ENCODE results near the gene TRIM7.

Gene TRIM7

GRCh38 chr5:181204826-181205760 is at the start of gene TRIM7:
TSS of gene TRIM7 (minus strand) at chr5:181205196. CDS start at chr5:181205110, 86 bp downstream.
- Mint-ChIP-seq H3K27ac (peak within 1 kb of the TSS; percentile 97), H3K4me3 (peak within 1 kb of the TSS; percentile 88), H3K36me3 (no peaks in the 10 kb centered on the region), H3K27me3 (peaks cover 4% of the 10 kb centered on the region), H3K9me3 (peaks cover 4% of the 10 kb centered on the region), H3K4me1 (peaks cover 28% of the 10 kb centered on the region)
- no peak for ATAC-seq (ENCODE audit: low read depth)
- no peak for DNase-seq (ENCODE audit: low spot score in 2 of 2)

DNA sequence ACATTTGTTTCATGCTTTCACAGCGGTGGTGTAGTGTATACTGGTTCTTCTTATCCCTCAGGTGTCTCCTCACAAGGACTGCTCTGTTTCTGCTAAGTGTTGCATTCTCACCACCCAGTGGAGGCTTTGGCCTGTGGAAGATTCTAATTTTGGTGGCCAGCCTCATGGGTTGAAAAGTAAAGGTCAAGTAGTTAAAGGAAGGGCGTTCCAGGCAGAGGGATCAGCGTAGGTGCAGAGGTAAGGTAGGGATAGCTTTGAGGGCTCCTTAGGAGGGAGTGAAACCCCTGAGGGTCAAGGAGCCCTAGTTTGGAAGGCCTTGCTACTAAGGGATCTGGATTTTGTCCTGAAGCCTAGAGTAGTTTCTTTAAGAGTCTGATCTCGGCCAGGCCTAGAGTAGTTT is 43.3 kb upstream of the TRIM7 start:
- H3K4me3 Mint-ChIP-seq, result peak overlapping the region; percentile 93
- no peaks in the 10 kb centered on the region for H3K36me3 Mint-ChIP-seq
- H3K4me1 Mint-ChIP-seq, result peaks cover 45% of the 10 kb centered on the region
- no peak for ATAC-seq (ENCODE audit: low read depth)
- H3K27me3 Mint-ChIP-seq, result no peaks in the 10 kb centered on the region
- H3K9me3 Mint-ChIP-seq, result no peaks in the 10 kb centered on the region
- H3K27ac Mint-ChIP-seq, result peak overlapping the region; percentile 95
- no peak for DNase-seq (ENCODE audit: low spot score in 2 of 2)

- Mint-ChIP-seq H3K27me3 (no peaks in the 10 kb centered on the region), H3K27ac (peak overlapping the region; percentile 95), H3K4me3 (peak overlapping the region; percentile 93), H3K9me3 (no peaks in the 10 kb centered on the region), H3K36me3 (peaks cover 7% of the 10 kb centered on the region), H3K4me1 (peaks cover 57% of the 10 kb centered on the region)
- DNase-seq (ENCODE audit: low spot score in 2 of 2), result peak in 1 of 2 donors; percentile 51
- ATAC-seq (ENCODE audit: low read depth), result peak; percentile 13
These were observed 41.5 kb upstream of the TRIM7 start for GRCh38 chr5:181246276-181247049.

DNA sequence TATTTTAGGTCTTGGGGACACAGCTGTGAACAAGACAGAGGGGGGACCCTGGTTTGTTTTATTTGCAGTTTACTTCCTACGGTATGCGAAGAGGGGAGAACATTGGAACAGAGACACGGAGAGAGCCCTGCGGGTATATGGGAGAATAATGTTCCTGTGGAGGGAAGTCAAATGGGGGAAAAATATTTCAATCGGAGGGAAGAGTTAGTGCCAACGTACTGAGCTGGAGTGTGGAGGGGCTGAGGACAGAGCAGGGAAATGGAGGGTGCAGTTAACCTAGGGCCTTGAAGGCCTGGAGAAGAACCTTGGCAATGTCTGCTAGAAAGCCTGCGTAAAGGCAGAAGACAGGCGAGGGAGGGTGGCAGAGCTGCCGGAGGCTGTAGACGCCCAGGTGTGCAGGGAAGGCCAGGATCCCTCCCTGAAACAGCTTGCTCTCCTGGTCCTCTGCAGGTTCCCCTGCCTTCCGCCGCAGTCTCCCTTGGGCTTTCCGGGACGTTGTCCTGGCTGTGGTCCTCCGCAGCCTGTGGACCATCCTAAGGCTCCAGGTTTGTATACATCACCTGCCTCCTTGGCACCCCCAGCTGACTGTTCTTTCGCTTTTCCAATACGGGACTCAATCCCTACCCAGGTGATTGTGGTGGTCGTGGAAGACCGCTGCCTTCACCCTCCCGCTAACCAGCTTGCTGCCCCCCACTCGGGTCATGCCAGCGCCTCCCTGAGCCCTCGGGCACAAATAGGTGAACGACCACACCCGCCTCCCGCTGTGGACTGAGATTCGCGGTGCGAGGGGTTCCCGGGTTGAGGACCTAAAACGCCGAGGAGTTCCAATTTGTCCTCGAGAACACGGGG is 40.7 kb upstream of the TRIM7 start:
- Mint-ChIP-seq H3K27ac (peak overlapping the region; percentile 95), H3K27me3 (no peaks in the 10 kb centered on the region), H3K9me3 (no peaks in the 10 kb centered on the region), H3K4me1 (peaks cover 55% of the 10 kb centered on the region), H3K36me3 (peaks cover 13% of the 10 kb centered on the region), H3K4me3 (peak overlapping the region; percentile 93)
- DNase-seq (ENCODE audit: low spot score in 2 of 2) (no peak), ATAC-seq (ENCODE audit: low read depth) (no peak)

GRCh38 chr5:181243564-181244343 is 38.8 kb upstream of the TRIM7 start, which contains the start of gene RACK1:
TSS of gene RACK1 (minus strand) at chr5:181243906. CDS start at chr5:181243800, 106 bp downstream.
- DNase-seq (ENCODE audit: low spot score in 2 of 2), result peak; percentile 86 to 89
- Mint-ChIP-seq H3K4me3 (peak within 1 kb of the TSS; percentile 100), H3K9me3 (no peaks in the 10 kb centered on the region), H3K36me3 (peaks cover 20% of the 10 kb centered on the region), H3K4me1 (peaks cover 45% of the 10 kb centered on the region), H3K27me3 (no peaks in the 10 kb centered on the region), H3K27ac (peak within 1 kb of the TSS; percentile 95)
- ATAC-seq (ENCODE audit: low read depth), result peak; percentile 77

DNA sequence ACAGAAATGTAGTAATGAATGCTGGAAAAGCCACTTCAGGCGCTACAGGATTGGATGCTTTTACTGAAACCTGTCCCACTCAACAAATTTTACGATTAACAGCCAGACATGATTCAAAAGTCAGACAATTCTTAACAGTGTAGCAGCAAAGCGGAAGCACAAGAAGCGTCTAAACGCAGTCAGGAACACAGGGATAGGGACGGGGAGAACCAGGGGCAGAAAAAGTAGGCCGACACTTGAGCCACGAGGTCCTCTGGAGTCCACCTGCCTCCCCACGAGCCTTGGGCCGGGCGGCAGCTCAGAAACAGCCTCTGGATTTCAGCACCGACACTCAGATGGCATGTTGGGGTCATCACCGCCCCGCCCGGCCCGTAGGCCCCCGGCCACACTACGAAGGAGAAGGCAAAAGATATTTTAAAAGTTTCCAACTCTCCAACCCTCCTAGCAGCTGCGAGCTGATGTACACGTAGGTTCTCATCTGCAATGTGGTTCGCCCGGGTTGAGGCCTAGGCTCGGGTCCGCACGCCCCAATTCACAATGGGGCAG is 38.1 kb upstream of the TRIM7 start:
- no peaks in the 10 kb centered on the region for H3K27me3 Mint-ChIP-seq
- peaks cover 24% of the 10 kb centered on the region for H3K36me3 Mint-ChIP-seq
- H3K9me3 Mint-ChIP-seq, result no peaks in the 10 kb centered on the region
- H3K4me1 Mint-ChIP-seq, result peaks cover 43% of the 10 kb centered on the region
- ATAC-seq (ENCODE audit: low read depth) (peak; percentile 7), DNase-seq (ENCODE audit: low spot score in 2 of 2) (no peak)
- peak overlapping the region; percentile 95 for H3K27ac Mint-ChIP-seq
- peak overlapping the region; percentile 100 for H3K4me3 Mint-ChIP-seq

- no peak for DNase-seq (ENCODE audit: low spot score in 2 of 2)
- H3K4me3 Mint-ChIP-seq, result peak overlapping the region; percentile 100
- peak overlapping the region; percentile 95 for H3K27ac Mint-ChIP-seq
- H3K4me1 Mint-ChIP-seq, result peaks cover 41% of the 10 kb centered on the region
- peaks cover 30% of the 10 kb centered on the region for H3K36me3 Mint-ChIP-seq
- ATAC-seq (ENCODE audit: low read depth), result no peak
- H3K27me3 Mint-ChIP-seq, result no peaks in the 10 kb centered on the region
- no peaks in the 10 kb centered on the region for H3K9me3 Mint-ChIP-seq
These were observed 37.0 kb upstream of the TRIM7 start for GRCh38 chr5:181242031-181242451.

GRCh38 chr5:181241393-181241975 is 36.5 kb upstream of the TRIM7 start:
- H3K4me1 Mint-ChIP-seq, result peaks cover 40% of the 10 kb centered on the region
- H3K27me3 Mint-ChIP-seq, result no peaks in the 10 kb centered on the region
- DNase-seq (ENCODE audit: low spot score in 2 of 2), result no peak
- H3K4me3 Mint-ChIP-seq, result peak overlapping the region; percentile 100
- H3K27ac Mint-ChIP-seq, result peak overlapping the region; percentile 95
- ATAC-seq (ENCODE audit: low read depth), result no peak
- peaks cover 33% of the 10 kb centered on the region for H3K36me3 Mint-ChIP-seq
- H3K9me3 Mint-ChIP-seq, result no peaks in the 10 kb centered on the region

GRCh38 chr5:181239062-181239663 is 34.2 kb upstream of the TRIM7 start:
- Mint-ChIP-seq H3K27me3 (no peaks in the 10 kb centered on the region), H3K36me3 (peaks cover 36% of the 10 kb centered on the region)

DNA sequence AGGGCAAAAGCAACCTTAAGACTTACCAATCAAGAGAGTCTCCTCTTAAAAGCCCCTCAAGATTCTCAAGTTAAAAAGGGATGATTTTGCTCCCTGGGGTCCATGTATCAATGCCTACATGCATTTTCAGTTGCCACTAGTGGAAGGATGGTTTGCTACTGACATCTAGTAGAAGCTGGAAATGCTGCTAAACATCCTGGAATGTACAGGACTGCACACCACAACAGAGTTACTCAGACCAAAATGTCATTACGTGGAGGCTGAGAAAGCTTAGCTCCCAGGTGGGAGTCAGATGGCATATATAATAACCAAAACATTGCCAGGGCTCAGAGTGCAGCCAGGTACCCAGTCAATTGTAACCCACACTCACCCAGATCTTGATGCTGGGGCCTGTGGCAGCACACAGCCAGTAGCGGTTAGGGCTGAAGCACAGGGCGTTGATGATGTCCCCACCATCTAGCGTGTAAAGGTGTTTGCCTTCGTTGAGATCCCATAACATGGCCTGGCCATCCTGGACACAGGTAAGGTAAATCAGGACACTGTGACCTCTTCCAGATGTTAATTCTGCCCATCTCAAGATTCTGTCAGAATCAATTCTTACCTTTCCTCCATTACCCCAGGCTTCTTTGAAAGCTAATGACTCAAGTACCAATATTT is 32.9 kb upstream of the TRIM7 start:
- Mint-ChIP-seq H3K4me3 (no peak overlapping the region), H3K27ac (peak overlapping the region; percentile 45), H3K27me3 (no peaks in the 10 kb centered on the region), H3K4me1 (peaks cover 24% of the 10 kb centered on the region), H3K9me3 (no peaks in the 10 kb centered on the region), H3K36me3 (peaks cover 43% of the 10 kb centered on the region)
- no peak for ATAC-seq (ENCODE audit: low read depth)
- DNase-seq (ENCODE audit: low spot score in 2 of 2), result no peak

More at GRCh38 chr5:181239062-181239663, 34.2 kb upstream of the TRIM7 start:
- DNase-seq (ENCODE audit: low spot score in 2 of 2) (no peak), ATAC-seq (ENCODE audit: low read depth) (no peak)
- Mint-ChIP-seq H3K4me3 (no peak overlapping the region), H3K9me3 (no peaks in the 10 kb centered on the region), H3K4me1 (peaks cover 26% of the 10 kb centered on the region), H3K27ac (peak overlapping the region; percentile 45)

DNA sequence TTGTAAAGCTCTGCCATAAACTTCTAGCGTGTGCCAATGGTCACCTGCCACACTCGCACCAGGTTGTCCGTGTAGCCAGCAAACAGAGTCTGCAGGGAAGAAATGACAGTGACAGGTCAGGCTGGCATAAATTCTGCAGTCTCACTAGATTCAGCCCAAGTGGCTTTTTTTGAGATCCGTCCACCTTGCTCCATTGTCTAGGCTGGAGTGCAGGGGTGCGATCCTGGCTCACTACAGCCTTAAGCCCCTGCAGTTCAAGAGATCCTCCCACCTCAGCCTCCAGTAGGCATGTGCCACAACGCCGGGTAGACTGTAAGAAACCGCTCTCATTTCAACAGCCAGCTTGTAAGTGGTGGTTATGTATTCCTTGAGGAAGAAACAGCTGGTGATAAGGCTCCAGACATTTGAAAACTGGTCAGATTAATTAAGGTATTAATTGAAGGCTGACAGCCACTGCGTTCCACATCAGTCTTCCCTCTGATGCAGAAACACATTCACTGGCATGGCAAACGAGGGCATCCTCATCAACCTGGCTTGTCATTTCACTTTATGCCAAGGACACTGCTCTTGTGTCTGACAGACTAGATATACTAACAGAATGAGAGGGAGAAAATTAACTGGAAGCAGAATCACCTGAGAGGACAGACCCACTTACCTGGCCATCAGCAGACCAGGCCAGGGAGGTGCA is 32.1 kb upstream of the TRIM7 start:
- no peaks in the 10 kb centered on the region for H3K27me3 Mint-ChIP-seq
- ATAC-seq (ENCODE audit: low read depth), result no peak
- no peaks in the 10 kb centered on the region for H3K9me3 Mint-ChIP-seq
- H3K27ac Mint-ChIP-seq, result no peak overlapping the region
- H3K4me1 Mint-ChIP-seq, result peaks cover 19% of the 10 kb centered on the region
- no peak overlapping the region for H3K4me3 Mint-ChIP-seq
- H3K36me3 Mint-ChIP-seq, result peaks cover 45% of the 10 kb centered on the region
- DNase-seq (ENCODE audit: low spot score in 2 of 2), result no peak

All from memory B cell (primary cell).